GM23248 (cell line): ENCODE results near the gene ADAM12.

Experiments used
- EZH2 ChIP-seq: fragments of 200-600 bp; sonication (generic); IDR thresholded peaks from 2 replicates; pipeline ENCODE4 v1.6.1; 2018; ENCODE audit warnings: antibody characterized with exemption, mild to moderate bottlenecking; ENCODE audit not compliant: insufficient read depth, poor library complexity, severe bottlenecking
- EZH2phosphoT487 ChIP-seq: fragments of 200-600 bp; sonication (generic); IDR thresholded peaks from 2 replicates; pipeline ENCODE4 v1.6.1; 2018; ENCODE audit warnings: antibody characterized with exemption, moderate library complexity, mild to moderate bottlenecking, low read depth; ENCODE audit not compliant: insufficient read depth

DNA sequence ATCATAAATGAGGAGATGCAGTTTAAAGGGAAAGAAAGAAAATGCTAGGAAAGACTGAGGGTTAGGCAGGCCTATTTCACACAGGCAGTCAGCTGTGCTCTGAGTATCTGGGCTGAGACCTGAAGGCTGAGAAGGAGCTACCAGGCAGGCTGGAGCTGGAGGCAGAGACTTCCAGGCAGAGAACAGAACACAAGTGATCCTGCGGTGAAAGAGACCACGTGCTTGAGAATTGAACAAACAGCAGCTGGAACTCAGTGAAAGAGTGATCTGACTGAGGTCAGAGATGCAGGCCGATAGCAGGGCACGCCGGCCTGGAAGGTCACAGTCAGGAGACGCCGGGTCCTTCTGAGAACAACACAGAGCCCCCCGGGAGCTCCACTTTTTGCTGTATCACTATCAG, 147.8 kb downstream of the ADAM12 start:
- TF ChIP-seq EZH2phosphoT487 (no peak), EZH2 (no peak)
